ENCODE data around the gene CFAP298.
A peak's percentile ranks its signal among the peaks of the same experiment; 100 is the strongest.

CFAP298 gene

GRCh38 chr21:32599091-32599490 lies 13.1 kb downstream of the CFAP298 start:
- DNase-seq (ENCODE audit: low read depth), result no peak

GRCh38 chr21:32597205-32597604 lies 15.0 kb downstream of the CFAP298 start:
- DNase-seq (ENCODE audit: low read depth), result no peak

GRCh38 chr21:32595431-32595830 lies 16.7 kb downstream of the CFAP298 start:
- no peak for DNase-seq (ENCODE audit: low read depth)

GRCh38 chr21:32593690-32594089 lies 18.5 kb downstream of the CFAP298 start:
- DNase-seq (ENCODE audit: low read depth), result no peak

GRCh38 chr21:32592929-32593502 lies 19.2 kb downstream of the CFAP298 start:
- no peak for DNase-seq (ENCODE audit: low read depth)

- DNase-seq (ENCODE audit: low read depth), result no peak
Measured at GRCh38 chr21:32590130-32590529, 22.0 kb downstream of the CFAP298 start.

GRCh38 chr21:32587651-32588050 lies 24.5 kb downstream of the CFAP298 start:
- no peak for DNase-seq (ENCODE audit: low read depth)

GRCh38 chr21:32587120-32587519 lies 25.1 kb downstream of the CFAP298 start:
- DNase-seq (ENCODE audit: low read depth), result no peak

- no peak for DNase-seq (ENCODE audit: low read depth)
Measured at GRCh38 chr21:32585970-32586369, 26.2 kb downstream of the CFAP298 start.

GRCh38 chr21:32585042-32585710 lies 27.0 kb downstream of the CFAP298 start, which contains the start of gene TCP10L:
Gene TCP10L (minus strand): TSS chr21:32585523. CDS start chr21:32584304, 1,219 bp downstream.
- no peak for DNase-seq (ENCODE audit: low read depth)

GRCh38 chr21:32584472-32584871 lies 27.7 kb downstream of the CFAP298 start:
- no peak for DNase-seq (ENCODE audit: low read depth)

- no peak for DNase-seq (ENCODE audit: low read depth)
Measured at GRCh38 chr21:32581732-32582131, 30.4 kb downstream of the CFAP298 start.

- no peak for DNase-seq (ENCODE audit: low read depth)
Measured at GRCh38 chr21:32580949-32581348, 31.2 kb downstream of the CFAP298 start.

GRCh38 chr21:32578107-32578691 lies 34.0 kb downstream of the CFAP298 start:
- DNase-seq (ENCODE audit: low read depth), result no peak

GRCh38 chr21:32576011-32576410 lies 36.2 kb downstream of the CFAP298 start:
- no peak for DNase-seq (ENCODE audit: low read depth)

- no peak for DNase-seq (ENCODE audit: low read depth)
Measured at GRCh38 chr21:32574946-32575925, 36.9 kb downstream of the CFAP298 start.

GRCh38 chr21:32572574-32573420 lies 39.4 kb downstream of the CFAP298 start:
- DNase-seq (ENCODE audit: low read depth), result no peak

GRCh38 chr21:32570456-32570855 lies 41.7 kb downstream of the CFAP298 start:
- no peak for DNase-seq (ENCODE audit: low read depth)

- peak; percentile 69 for DNase-seq (ENCODE audit: low read depth)
Measured at GRCh38 chr21:32569261-32570230, 42.6 kb downstream of the CFAP298 start.

- DNase-seq (ENCODE audit: low read depth), result no peak
Measured at GRCh38 chr21:32567626-32568025, 44.6 kb downstream of the CFAP298 start.

All from activated T-helper 9 cell treated with anti-CD3 and anti-CD28 coated beads, Interleukin-2, amount 50 U/mL, for 16 hours (primary cell).